ENCODE results near the gene CASP7.

Gene CASP7

DNA sequence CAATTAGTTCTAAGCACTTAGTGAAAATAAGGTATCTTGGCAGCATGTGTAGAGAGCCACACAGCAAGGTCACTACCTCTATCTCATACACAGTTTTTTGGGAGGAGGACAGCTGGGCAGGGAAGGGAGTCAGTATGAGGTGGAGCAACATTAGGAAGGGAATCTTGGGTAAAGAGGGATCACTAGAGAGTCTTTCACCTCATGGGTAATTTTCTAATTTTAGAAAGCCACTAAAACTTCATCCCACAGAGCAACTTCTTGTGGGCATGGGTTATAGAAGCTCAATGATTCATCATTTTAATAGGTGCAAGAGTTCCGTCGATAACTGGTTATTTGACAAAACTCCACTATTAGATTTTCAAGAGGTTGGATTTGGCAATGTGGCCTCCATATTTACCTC, 18.4 kb upstream of the CASP7 start:
- no peak overlapping the region for H3K4me2 ChIP-seq (ENCODE audit: low read length)
- H3K79me2 ChIP-seq (ENCODE audit: insufficient read depth, low read length) = no peaks in the 10 kb centered on the region
- H3K27me3 ChIP-seq (ENCODE audit: insufficient read depth, low read length) = no peaks in the 10 kb centered on the region; the same call in 1 of the 2 replicates
- no peak overlapping the region for H2AFZ ChIP-seq (ENCODE audit: low read length)
- TF ChIP-seq EZH2 (IDR thresholded peaks at IDR 0.05; ENCODE audit: borderline replicate concordance, low read length) = no peak
- TF ChIP-seq, protein P1, sequence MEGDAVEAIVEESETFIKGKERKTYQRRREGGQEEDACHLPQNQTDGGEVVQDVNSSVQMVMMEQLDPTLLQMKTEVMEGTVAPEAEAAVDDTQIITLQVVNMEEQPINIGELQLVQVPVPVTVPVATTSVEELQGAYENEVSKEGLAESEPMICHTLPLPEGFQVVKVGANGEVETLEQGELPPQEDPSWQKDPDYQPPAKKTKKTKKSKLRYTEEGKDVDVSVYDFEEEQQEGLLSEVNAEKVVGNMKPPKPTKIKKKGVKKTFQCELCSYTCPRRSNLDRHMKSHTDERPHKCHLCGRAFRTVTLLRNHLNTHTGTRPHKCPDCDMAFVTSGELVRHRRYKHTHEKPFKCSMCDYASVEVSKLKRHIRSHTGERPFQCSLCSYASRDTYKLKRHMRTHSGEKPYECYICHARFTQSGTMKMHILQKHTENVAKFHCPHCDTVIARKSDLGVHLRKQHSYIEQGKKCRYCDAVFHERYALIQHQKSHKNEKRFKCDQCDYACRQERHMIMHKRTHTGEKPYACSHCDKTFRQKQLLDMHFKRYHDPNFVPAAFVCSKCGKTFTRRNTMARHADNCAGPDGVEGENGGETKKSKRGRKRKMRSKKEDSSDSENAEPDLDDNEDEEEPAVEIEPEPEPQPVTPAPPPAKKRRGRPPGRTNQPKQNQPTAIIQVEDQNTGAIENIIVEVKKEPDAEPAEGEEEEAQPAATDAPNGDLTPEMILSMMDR (IDR thresholded peaks at IDR 0.05; ENCODE audit: low read length) = no peak
- no peaks in the 10 kb centered on the region for H3F3A ChIP-seq (ENCODE audit: insufficient read depth, low read length)
- no peak overlapping the region for H3K4me3 ChIP-seq (ENCODE audit: low read depth, low read length, poor library complexity, severe bottlenecking)
- H4K20me1 ChIP-seq (ENCODE audit: insufficient read depth, low read length) = no peaks in the 10 kb centered on the region
- H3K9me2 ChIP-seq (ENCODE audit: low read depth, low read length) = no peaks in the 10 kb centered on the region
- no peak overlapping the region for H3K27ac ChIP-seq (ENCODE audit: low read depth, low read length, poor library complexity, severe bottlenecking)
- no peak overlapping the region for H3K9ac ChIP-seq (ENCODE audit: low read length)
- no peaks in the 10 kb centered on the region for H3K36me3 ChIP-seq (ENCODE audit: insufficient read depth, low read length)
- H3K4me1 ChIP-seq (ENCODE audit: insufficient read depth, low read length, severe bottlenecking) = no peaks in the 10 kb centered on the region
- H3K9me3 ChIP-seq (ENCODE audit: low read length) = no peaks in the 10 kb centered on the region

DNA sequence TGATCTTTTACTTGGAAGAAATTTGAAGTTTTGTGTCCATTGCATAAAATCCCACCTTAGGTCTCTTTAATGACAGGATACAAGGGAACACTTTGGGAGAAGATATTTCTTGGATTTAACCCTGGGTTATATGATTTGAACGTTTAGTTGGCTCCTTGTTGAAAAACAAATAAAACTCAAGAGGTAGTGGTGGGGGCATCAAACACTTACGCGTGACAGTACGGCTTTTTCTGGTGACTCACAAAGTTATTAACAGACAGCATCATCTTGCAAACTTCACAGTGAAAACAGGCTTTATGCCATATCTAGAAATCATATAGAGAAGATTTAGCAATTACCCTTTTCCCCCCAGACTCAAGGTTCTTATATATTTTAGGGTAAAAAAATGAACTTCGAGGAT, 16.6 kb upstream of the CASP7 start:
- H3F3A ChIP-seq (ENCODE audit: insufficient read depth, low read length) = no peaks in the 10 kb centered on the region
- no peak overlapping the region for H3K9ac ChIP-seq (ENCODE audit: low read length)
- no peak overlapping the region for H3K4me2 ChIP-seq (ENCODE audit: low read length)
- H3K9me3 ChIP-seq (ENCODE audit: low read length) = no peaks in the 10 kb centered on the region
- no peaks in the 10 kb centered on the region for H3K79me2 ChIP-seq (ENCODE audit: insufficient read depth, low read length)
- no peak overlapping the region for H3K4me3 ChIP-seq (ENCODE audit: low read depth, low read length, poor library complexity, severe bottlenecking)
- no peaks in the 10 kb centered on the region for H3K9me2 ChIP-seq (ENCODE audit: low read depth, low read length)
- no peaks in the 10 kb centered on the region for H4K20me1 ChIP-seq (ENCODE audit: insufficient read depth, low read length)
- H3K4me1 ChIP-seq (ENCODE audit: insufficient read depth, low read length, severe bottlenecking) = no peaks in the 10 kb centered on the region
- TF ChIP-seq, protein P1 (IDR thresholded peaks at IDR 0.05; ENCODE audit: low read length) = no peak
- no peak for TF ChIP-seq EZH2 (IDR thresholded peaks at IDR 0.05; ENCODE audit: borderline replicate concordance, low read length)
- H3K27ac ChIP-seq (ENCODE audit: low read depth, low read length, poor library complexity, severe bottlenecking) = no peak overlapping the region
- H3K27me3 ChIP-seq (ENCODE audit: insufficient read depth, low read length) = no peaks in the 10 kb centered on the region; the same call in 1 of the 2 replicates
- H3K36me3 ChIP-seq (ENCODE audit: insufficient read depth, low read length) = no peaks in the 10 kb centered on the region
- no peak overlapping the region for H2AFZ ChIP-seq (ENCODE audit: low read length)

DNA sequence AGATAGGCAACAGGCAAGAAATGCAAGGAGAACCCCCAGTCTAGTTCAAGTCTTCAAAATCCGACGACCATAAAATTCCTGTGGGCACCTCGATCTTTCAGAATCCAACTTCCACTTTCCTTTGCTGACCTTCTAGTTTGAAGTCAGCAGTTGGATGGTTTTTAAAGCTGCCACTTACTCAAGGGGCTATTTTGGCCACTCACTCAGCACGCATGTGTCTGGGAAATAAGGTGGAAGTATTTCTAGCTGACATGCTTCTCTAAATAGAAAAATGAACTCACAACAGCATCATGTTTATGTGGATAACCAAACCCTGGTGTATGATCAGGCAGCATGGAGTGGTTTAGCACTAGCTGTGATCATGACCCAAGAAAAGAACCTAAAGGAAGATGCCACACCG, 15.8 kb upstream of the CASP7 start, which contains the start of gene NRAP:
NRAP (minus strand) TSS at position 134 of the 400 bp plus-strand sequence. CDS start 159 bp downstream, outside the sequence.
- no peaks in the 10 kb centered on the region for H3K4me1 ChIP-seq (ENCODE audit: insufficient read depth, low read length, severe bottlenecking)
- H4K20me1 ChIP-seq (ENCODE audit: insufficient read depth, low read length) = no peaks in the 10 kb centered on the region
- no peak within 1 kb of the TSS for H3K4me2 ChIP-seq (ENCODE audit: low read length)
- TF ChIP-seq EZH2 (IDR thresholded peaks at IDR 0.05; ENCODE audit: borderline replicate concordance, low read length) = no peak
- TF ChIP-seq, protein P1 (IDR thresholded peaks at IDR 0.05; ENCODE audit: low read length) = no peak
- no peaks in the 10 kb centered on the region; the same call in 1 of the 2 replicates for H3K27me3 ChIP-seq (ENCODE audit: insufficient read depth, low read length)
- H3K9ac ChIP-seq (ENCODE audit: low read length) = no peak within 1 kb of the TSS
- H3K9me2 ChIP-seq (ENCODE audit: low read depth, low read length) = no peaks in the 10 kb centered on the region
- H3F3A ChIP-seq (ENCODE audit: insufficient read depth, low read length) = no peaks in the 10 kb centered on the region
- H3K36me3 ChIP-seq (ENCODE audit: insufficient read depth, low read length) = no peaks in the 10 kb centered on the region
- no peaks in the 10 kb centered on the region for H3K79me2 ChIP-seq (ENCODE audit: insufficient read depth, low read length)
- H3K4me3 ChIP-seq (ENCODE audit: low read depth, low read length, poor library complexity, severe bottlenecking) = no peak within 1 kb of the TSS
- no peak within 1 kb of the TSS for H3K27ac ChIP-seq (ENCODE audit: low read depth, low read length, poor library complexity, severe bottlenecking)
- no peak within 1 kb of the TSS for H2AFZ ChIP-seq (ENCODE audit: low read length)
- no peaks in the 10 kb centered on the region for H3K9me3 ChIP-seq (ENCODE audit: low read length)
